Mesenteric fat pad (tissue), 1 donor: Measurements from ENCODE around the gene PEAK3. TPM values are rescaled to one million over a fixed set of nuclear protein-coding genes. Genes with fewer than 3 reads are reported as not detected.

Experiments used
- DNase-seq: peaks from one replicate; pipeline ENCODE4 v3.0.0-alpha.2; 2020; ENCODE audit warnings: low spot score
- long read RNA-seq: library from polyadenylated mRNA; unstranded; transcript quantifications from one replicate; pipeline ENCODE4 v2.0.0, GENCODE V29; 2020
- total RNA-seq: library from RNA; stranded (reverse); fragmentation: NEBNext Ultra II Directional; extraction: Animal tissue kit (Norgen Biotek cat#: 25700); gene quantifications from one replicate; pipeline ENCODE4 v1.2.1, GENCODE V29; 2021
- donor health status: DM: yes; HTN: yes; CAD: no.

PEAK3 gene, protein sequence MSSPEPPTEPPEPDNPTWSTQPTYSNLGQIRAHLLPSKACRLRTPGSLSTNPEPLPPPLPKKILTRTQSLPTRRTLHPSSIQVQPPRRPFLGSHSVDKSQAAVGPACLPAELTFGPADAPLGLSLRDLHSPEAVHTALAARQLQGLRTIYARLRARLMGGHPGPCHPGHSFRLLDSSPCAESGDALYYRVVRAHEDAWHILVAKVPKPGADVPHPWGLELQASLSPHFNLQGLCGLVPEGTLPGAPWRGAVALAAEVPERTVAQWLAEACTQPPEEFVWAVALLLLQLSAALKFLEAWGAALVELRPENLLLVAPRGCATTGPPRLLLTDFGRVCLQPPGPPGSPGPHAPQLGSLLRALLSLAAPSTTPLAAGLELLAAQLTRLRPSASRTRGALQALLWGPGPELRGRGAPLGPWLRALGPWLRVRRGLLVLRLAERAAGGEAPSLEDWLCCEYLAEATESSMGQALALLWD
- total RNA-seq = 2.6 TPM
- long read RNA-seq, partial matches to known transcripts = 0 of 14 reads
- long read RNA-seq, other reads (novel, unspliced or antisense) = 14 of 14 reads

DNA sequence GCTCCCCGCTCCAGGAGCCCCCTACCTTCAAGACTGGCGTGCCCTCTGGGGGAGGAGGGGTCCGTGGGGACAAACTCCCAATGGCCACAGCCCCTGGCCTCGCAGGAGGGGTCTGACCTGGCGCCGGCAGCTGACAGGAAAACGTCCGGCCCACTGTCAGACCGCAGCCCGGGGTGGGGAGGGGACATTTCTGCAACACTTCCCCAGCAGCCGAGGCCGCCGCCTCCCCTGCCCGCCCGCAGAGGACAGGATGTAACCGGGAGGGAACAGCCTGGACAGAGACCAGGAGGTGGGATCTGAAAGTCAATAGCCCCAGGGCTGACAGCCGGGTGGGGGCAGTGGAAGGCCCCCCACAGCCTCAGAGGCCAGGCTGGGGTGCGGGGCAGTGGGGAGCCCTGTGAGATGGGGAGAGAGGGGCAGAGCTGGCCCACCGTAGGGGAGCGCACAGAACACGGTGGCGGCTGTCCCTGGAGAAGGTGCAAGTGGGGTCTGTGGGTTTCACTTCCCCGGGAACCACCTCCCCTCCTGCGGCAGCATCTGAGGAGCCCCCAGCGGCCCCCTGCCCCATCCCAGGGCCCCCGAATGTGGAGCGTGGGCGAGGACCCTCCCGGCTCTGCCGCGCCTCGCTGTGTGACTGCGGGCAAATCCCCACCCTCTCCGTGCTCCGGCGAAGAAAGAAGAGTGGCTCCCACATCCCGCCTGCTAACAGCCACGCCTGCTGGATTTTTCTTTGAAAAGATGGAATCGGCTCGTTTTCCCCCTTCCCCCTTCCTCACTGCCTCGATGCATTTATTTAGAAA, at the start of gene PEAK3:
Gene PEAK3, minus strand, starts transcription at position 114 of the 800 bp plus-strand sequence. CDS start 1,244 bp downstream, outside the sequence.
- peak; percentile 94 for DNase-seq

DNA sequence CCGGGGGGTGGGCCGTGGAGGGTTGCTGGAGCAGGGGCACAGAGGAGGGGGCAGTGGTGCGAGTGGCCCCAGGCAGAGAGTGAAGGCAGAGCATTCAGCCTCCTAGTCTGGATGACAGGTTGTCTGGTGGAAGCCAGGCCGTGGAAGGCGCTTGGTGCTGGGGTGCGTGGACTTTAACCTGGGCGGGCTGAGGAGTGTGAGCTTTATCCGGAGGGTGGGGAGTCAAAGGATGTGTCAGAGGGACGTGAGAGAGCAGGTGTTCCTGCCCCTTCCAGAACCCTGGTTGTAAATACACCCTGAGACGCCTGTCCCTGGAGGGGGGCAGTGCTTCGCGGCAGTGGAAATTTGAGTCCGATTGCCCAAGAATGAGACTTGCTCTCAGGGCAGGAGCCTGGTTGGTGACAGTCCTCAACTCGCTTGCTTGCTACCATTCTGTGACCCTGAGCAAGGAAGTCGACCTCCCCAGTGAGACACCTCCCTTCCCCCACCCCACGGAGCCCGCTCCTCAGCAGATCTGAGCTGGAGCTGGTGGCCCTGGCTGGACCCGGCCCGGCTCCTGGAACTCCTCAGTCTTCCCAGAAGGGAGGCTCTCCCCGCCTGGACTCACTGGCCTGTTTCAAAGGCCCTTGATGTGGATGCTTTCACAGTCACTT, 48.8 kb upstream of the PEAK3 start:
- no peak for DNase-seq

DNA sequence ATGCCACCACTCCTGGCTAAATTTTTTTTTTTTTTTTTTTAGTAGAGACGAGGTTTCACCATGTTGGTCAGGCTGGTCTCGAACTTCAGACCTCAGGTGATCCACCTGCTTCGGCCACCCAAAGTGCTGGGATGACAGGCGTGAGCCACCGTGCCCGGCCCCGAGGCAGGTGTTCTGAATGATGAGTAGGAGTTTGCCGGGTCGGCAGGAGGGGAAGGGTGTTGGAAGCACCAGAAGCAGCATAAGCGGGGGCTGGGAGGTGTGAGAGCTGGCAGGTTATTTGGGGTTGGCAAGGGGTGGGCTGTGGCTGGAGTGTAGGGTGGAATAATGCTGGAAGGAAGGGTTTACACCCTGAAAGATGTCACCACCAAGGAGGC, 48.3 kb upstream of the PEAK3 start:
- DNase-seq = no peak

DNA sequence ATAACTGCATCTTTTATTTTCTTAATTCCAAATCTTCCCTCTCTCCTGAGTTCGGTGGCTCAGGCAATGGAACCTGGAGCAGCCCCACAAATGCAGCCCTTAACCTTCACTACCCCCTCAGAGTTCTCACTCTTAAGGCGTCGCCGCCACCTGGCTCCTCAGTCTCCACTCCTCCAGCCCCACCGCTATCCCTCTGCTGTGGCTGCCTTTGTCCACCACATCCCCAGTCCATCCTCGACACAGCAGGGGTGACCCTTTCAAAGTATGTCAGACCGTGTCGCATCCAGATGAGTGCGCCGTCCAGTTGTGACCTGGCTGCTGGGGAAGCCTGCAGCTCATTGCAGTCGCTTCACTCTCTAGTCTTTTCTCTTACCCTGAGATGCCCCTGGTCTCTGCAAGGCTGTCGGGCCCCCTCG, 47.5 kb upstream of the PEAK3 start:
- DNase-seq = no peak

DNA sequence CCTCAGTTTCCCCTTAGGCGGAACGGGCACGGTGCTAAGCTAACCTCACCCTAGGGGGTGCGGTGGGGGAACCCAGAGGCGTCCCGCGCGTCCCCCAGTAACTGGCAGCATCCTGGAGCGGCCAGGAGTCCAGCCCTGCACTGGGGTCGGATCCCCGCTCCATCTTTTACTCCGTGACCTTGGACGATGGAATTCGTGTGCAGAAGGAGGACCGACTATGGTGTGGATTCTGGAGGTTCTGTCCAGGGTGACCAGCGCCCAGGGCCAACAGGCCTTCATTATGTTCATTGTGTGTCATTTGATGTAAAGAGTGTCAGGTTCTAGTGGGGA, 47.1 kb upstream of the PEAK3 start:
- DNase-seq = no peak

DNA sequence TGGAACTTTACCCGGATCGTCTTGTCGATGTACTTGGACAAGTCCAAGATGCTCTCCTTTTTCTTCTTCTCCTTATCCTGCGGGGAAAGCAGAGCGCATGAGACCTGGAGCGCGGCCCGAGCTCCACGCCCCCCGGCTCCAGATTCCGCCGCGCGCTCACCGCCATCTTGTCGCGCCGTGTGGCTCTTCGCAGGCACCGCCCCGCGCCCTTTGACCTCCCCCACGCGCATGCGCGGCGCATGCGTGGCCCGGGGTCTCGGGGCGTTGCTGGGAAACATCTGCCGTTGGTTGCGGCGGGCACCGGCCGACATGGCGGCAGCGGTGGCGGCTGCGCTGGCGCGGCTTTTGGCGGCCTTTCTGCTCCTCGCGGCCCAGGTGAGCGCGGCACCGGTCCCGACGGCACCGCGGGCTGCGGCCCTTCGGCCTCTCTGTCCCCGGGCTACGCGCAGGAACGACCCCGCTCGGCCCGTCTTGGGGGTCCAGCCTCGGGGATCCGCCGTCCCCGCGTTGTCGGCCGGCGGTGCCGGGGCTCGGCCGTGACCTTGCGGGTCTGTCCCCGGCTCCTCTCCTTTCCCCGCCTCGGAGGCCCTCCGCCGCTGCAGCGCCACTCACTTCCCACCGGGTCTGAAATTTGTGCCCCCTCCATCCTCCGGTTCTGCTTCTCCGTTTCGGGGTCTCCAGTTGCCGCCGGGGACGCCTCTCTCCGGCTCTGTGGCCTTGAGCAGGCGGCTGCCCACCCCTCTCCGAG, 46.6 kb upstream of the PEAK3 start, which contains the start of the genes LSM7 and SPPL2B:
Gene LSM7, minus strand, starts transcription at position 186 of the 748 bp plus-strand sequence. Its CDS starts 20 bp downstream, at position 166.
Gene SPPL2B, plus strand, starts transcription at position 284 of the 748 bp plus-strand sequence. Its CDS starts 26 bp downstream, at position 310.
- peak; percentile 98 for DNase-seq

DNA sequence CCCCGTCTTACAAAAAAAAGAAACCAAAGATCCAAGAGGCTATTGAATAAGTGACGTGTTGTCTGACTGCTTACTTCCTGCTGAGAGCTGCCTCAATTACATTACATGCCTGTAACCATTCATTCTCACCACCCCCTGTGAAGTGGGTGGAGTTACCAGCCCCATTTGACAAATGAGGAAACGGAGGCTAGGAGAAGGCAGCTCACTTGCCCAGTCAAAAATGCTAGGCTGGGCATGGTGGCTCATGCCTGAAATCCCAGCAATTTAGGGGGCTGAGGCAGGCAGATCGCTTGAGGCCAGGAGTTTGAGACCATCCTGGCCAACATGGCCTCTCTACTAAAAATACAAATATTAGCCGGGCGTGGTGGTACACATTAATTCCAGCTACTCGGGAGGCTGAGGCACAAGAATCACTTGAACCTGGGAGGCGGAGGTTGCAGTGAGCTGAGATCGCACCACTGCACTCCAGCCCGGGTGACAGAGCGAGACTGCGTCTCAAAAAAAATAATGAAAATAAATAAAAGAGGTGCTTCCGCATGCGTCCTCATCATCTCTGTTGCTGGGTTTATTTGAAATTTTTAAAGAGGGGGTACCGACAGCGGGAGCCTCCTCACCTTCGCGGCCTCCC, 45.9 kb upstream of the PEAK3 start:
- no peak for DNase-seq

DNA sequence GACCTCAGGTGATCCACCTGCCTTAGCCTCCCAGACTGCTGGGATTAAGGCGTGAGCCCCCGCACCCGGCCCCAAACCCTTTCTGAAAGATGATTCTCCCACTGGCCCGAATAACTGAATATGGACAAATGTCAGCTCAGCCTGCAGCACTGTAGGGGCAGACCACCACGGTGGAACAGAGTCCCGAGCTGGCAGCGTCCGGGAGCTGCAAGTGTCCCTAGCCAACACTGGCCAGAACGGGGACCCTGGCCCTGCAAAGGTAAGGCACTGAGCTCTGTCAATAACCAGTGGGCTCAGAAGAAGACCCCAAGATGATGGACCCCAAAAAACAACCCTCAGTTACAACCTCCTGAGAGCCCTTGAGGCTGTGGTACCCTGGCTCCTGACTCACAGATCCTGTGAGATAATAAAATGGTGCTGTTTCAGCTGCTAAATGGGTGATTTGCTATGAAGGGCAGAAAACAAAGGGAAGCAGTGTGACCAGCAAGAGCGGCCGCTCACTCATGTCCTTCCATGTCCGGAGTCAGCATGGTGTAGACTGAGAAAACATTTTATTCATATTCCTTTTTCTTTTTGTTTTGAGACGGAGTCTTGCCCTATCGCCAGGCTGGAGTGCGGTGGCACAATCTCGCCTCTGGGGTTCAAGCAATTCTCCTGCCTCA, 44.9 kb upstream of the PEAK3 start:
- no peak for DNase-seq

DNA sequence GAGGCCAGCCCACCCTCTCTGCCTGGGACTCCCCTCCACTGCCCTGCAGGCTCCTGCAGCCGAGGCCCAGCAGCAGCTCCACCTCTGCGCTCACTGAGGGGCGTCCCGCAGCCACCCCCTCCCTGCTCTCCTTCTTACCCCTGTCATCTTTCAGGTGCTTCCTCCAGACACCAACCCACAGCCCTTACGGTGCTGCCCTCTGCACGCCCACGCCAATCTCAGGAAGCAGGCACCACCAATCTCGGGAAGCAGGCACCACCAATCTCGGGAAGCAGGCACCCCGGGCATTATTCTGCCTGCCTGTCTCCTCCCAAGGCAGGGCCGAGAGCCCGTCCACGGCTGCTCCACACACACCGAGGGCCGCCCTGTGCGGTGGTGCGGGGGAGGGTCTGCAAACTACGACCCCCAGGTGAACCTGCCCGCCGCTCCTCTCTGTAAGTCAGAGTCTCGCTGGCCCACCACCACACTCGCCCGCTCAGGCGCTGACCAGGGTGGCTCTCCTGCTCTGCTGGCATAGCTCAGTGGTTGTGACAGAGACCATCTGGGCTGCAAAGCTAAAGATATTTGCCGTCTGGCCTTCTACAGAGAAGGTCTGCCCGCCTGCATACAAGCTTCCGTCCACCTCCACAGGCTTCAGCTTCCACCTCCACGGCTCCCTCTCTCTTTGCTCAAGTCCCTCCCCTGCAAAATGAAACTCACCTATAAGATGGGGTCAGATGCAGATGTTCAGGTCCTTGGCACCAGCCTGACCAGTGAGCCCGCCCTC, 43.5 kb upstream of the PEAK3 start:
- DNase-seq = no peak

DNA sequence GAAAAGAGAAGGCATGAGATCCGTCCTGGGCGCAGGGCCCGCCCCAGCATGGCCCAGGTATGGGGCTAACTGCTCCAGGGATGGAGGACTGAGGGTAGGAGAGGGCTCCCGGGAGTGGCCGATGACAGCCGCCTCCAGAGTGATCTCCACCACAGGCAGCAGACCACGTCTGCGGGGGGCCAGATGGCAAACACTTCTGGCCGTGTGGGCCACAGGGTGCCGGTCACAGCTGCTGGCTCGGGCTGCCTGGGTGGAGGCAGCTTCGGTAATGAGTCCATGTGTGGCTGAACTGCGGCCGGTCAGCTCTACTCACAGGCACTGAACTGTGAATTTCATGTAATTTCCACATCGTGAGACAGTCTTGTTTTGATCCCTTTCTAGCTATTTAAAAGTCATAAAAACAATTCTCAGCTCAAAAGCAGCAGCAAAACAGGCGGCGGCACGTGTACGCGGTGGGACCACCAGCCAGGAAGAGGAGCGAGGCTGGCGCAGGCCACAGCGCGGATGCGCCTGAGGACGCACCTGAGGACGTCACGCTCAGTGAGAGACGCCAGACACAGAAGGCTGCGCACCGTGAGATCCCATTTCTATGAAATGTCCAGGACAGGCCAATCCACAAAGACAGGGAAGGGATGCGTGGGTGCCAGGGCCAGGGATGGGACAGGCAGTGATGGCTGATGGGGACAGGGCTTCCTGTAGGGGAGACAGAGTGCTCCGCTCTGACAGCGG, 42.4 kb upstream of the PEAK3 start:
- no peak for DNase-seq

DNA sequence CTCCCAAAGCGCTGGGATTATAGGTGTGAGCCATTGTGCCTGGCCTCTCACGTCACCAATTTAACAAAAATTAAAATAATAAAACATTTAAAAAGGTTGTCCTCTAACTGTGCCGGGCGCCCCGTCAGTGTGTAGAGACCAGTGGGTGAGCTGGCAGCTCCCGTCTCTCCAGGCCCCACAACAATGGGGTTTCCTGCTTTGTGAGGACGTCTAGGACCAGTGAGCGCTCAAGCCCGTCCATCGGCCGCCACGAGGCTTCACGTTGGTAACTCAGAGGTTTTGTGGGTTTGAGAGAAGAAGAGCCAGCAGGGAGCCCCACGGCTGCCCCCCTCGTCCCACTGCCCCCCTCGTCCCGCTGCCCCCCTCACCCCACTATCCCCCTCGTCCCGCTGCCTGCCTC, 41.7 kb upstream of the PEAK3 start:
- DNase-seq = no peak

DNA sequence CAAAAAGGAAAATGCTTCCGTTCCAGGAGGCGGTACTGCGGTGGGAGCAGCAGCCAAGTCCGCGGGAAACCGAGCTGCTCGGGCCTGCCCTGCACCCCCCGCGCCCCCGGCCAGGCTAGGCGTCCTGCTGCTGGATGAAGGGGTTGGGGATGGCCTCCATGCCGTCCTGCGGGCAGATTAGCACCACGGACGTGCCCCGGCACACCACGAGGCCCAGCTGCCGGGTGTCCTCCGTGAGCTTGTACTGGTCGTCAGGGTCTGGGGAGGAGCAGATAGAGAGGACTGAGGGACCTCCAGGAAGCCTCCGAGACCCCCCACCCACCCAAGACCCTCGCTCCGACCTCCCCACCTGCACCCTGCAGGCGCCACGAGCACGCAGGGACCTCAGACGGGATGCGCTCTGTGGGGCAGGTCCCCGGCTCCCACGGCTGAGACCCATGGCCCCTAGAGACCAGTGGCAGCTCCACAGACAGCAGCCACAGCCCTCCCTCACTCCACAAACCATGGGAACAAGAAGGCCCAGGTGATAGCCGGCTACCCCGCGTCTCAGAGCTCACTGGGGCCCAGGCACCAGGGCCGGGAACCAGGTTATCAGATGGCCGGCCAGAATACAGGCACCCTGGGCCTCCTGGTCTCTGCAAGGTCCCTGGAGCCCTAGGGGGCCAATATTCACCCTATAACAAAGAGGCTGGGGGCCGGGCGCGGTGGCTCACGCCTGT, 39.7 kb upstream of the PEAK3 start:
- no peak for DNase-seq

DNA sequence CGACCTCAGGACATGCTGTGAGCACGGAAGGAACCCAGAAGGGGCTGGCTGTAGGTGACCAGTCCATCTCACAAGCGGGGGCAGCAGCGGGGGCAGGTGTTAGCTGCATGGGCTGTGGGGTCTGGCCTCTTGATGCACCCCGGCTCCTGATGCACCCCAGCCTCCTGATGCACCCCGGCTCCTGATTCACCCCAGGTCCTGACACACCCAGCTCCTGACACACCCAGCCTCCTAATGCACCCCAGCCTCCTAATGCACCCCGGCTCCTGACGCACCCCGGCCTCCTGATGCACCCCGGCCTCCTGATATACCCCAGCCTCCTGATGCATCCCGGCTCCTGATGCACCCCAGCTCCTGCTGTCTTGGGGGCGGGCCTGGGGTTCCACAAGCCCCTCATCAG, 39.0 kb upstream of the PEAK3 start:
- no peak for DNase-seq

DNA sequence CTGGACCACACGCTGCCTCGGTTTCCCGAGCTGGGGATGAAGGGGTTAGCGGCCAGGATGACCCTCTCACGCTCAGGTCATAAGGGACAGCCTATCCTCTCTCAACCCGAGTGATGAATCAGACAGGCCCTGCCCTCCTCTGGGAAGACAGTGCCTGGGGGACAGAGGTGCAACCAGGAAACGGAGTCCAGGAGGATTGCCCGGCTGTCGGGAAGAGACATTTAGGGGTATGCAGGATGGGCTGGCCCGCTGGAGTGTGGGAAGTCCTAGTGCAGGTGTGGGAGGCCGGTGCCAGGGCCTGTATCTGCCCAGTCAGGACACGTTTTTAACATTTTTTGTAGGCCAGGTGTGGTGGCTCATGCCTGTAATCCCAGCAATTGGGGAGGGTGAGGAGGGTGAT, 38.1 kb upstream of the PEAK3 start:
- DNase-seq = no peak

DNA sequence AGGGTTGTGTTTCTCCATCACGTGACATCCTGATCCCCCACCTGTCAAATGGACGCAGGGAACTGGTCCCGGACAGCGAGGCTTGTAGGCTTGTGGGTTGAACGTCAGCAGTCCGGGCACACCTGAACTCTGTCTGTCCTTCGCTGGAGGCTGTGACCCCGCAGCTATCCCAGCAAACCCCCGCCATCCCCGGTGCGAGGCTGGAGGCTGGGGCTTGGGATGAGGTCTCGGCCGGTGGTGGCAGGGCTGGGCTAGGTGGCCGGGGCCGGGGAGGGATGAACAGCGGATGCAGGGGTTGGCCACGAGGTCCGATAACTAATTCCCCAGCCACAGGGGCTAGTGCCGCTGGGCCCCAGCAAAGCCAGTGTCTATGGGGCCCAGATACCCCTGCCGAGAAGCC, 37.6 kb upstream of the PEAK3 start:
- DNase-seq = no peak

DNA sequence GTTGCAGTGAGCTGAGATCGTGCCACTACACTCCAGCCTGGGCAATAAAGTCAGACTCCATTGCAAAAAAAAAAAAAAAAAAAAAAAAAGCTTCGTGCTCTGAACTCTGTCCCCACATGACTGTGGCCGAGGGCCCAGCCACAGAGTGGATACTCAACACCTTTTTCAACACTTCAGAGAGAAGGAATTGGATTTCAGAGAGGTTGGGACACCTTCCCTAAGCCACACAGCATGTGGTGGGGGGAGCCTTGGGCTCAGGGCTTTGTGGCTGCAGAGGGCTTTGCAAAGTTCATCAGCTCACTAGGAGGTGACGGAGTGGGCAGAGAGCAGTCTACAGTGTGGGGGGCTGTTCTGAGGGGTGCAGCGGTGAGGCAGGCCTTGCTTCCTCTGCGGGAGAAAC, 36.9 kb upstream of the PEAK3 start:
- no peak for DNase-seq

DNA sequence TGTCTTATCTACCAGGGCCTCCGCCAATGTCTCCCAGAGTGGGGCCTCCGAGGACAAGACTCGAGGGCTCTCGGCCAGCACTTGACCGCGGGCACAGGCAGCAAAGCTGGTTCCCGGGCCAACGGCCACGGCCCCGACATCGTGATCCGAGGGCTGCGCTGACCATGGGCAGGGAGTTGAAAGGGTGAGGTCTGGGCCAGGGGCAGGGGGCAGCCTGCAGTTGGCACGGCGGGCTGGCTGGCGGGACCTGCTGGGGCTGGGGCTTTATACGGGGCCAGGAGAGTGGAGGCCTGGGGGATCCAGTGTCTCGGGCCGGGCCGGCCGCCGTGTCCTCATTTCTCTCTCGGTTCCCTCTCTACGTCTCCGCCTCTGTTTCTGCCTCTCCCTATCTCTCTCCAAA, 35.8 kb upstream of the PEAK3 start:
- DNase-seq = no peak

DNA sequence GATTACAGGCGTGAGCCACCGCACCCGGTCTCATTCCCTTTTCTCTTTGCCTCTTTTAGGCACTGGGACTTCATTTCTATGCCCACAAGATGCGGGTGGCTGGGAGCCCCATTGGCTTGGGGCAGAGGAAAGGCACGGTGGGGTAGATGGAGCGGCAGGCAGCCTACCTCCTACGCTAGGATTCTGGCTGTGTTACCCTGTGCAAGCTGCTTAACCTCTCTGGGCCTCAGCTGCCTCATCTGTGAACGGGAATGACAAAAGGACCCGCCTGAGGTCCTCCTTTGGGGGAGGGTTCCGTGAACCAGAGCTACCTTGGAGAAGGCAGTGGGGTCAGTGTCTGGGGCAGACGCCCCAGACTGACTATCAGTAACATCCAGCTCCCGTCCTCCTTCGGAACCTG, 35.3 kb upstream of the PEAK3 start:
- DNase-seq = no peak
